Measurements from ENCODE around the gene CMKLR1.

CMKLR1 gene

GRCh38 chr12:108346727-108347710 lies 7.9 kb upstream of the CMKLR1 start:
- no peak overlapping the region for H3K4me3 ChIP-seq (ENCODE audit: low read length)
- no peak for DNase-seq (ENCODE audit: low read depth)
- TF ChIP-seq CTCF (conservative IDR thresholded peaks at IDR 0.05; ENCODE audit: low read depth, low read length), result no peak

- TF ChIP-seq CTCF (conservative IDR thresholded peaks at IDR 0.05; ENCODE audit: low read depth, low read length), result no peak
- no peak overlapping the region for H3K4me3 ChIP-seq (ENCODE audit: low read length)
Measured at GRCh38 chr12:108345716-108346633, 6.9 kb upstream of the CMKLR1 start.

GRCh38 chr12:108342985-108343384 lies 3.9 kb upstream of the CMKLR1 start:
- TF ChIP-seq CTCF (conservative IDR thresholded peaks at IDR 0.05; ENCODE audit: low read depth, low read length), result no peak

More at GRCh38 chr12:108345716-108346633, 6.9 kb upstream of the CMKLR1 start:
- DNase-seq (ENCODE audit: low read depth), result no peak

GRCh38 chr12:108341854-108342847 lies 3.0 kb upstream of the CMKLR1 start:
- DNase-seq (ENCODE audit: low read depth), result no peak
- H3K4me3 ChIP-seq (ENCODE audit: low read length), result no peak overlapping the region
- TF ChIP-seq CTCF (conservative IDR thresholded peaks at IDR 0.05; ENCODE audit: low read depth, low read length), result no peak

More at GRCh38 chr12:108342985-108343384, 3.9 kb upstream of the CMKLR1 start:
- no peak for DNase-seq (ENCODE audit: low read depth)
- no peak overlapping the region for H3K4me3 ChIP-seq (ENCODE audit: low read length)

GRCh38 chr12:108341356-108341755 lies 2.2 kb upstream of the CMKLR1 start:
- TF ChIP-seq CTCF (conservative IDR thresholded peaks at IDR 0.05; ENCODE audit: low read depth, low read length), result no peak
- no peak for DNase-seq (ENCODE audit: low read depth)
- H3K4me3 ChIP-seq (ENCODE audit: low read length), result no peak overlapping the region

GRCh38 chr12:108340037-108340436 lies 926 bp upstream of the CMKLR1 start:
- no peak overlapping the region for H3K4me3 ChIP-seq (ENCODE audit: low read length)
- no peak for DNase-seq (ENCODE audit: low read depth)
- TF ChIP-seq CTCF (conservative IDR thresholded peaks at IDR 0.05; ENCODE audit: low read depth, low read length), result no peak
